Neural progenitor cell (in vitro differentiated cells): ENCODE measurements around the gene CLSTN2. TPM values are rescaled to one million over a fixed set of nuclear protein-coding genes. Genes with fewer than 3 reads are reported as not detected.

Experiments
- DNase-seq: peaks from one replicate; pipeline ENCODE4 v3.0.0-alpha.2; 2016; ENCODE audit warnings: low spot score
- H2AFZ ChIP-seq: fragments of 200-600 bp; sonication (generic); replicated peaks from 2 replicates; pipeline ENCODE4 v1.6.1; 2016; ENCODE audit warnings: antibody characterized with exemption
- H3F3A ChIP-seq: fragments of 200-600 bp; sonication (generic); 2 replicates; pipeline ENCODE4 v1.6.1; 2016; ENCODE audit warnings: antibody characterized with exemption, low read depth
- H3K27ac ChIP-seq: fragments of 200-600 bp; sonication (generic); 2 replicates; pipeline ENCODE4 v1.5.1; 2016; ENCODE audit warnings: mild to moderate bottlenecking
- H3K27me3 ChIP-seq: fragments of 200-600 bp; sonication (generic); 2 replicates; pipeline ENCODE4 v1.6.1; 2016; ENCODE audit warnings: mild to moderate bottlenecking, moderate library complexity
- H3K36me3 ChIP-seq: fragments of 200-600 bp; sonication (generic); 2 replicates; pipeline ENCODE4 v1.5.1; 2016
- H3K4me1 ChIP-seq: fragments of 200-600 bp; sonication (generic); 2 replicates; pipeline ENCODE4 v1.6.1; 2016; ENCODE audit warnings: mixed run types
- H3K4me2 ChIP-seq: fragments of 200-600 bp; sonication (generic); 2 replicates; pipeline ENCODE4 v1.6.1; 2016
- H3K4me3 ChIP-seq: fragments of 200-600 bp; sonication (generic); 2 replicates; pipeline ENCODE4 v1.5.1; 2016
- H3K79me2 ChIP-seq: fragments of 200-600 bp; sonication (generic); 2 replicates; pipeline ENCODE4 v1.6.1; 2016; ENCODE audit warnings: low read depth
- H3K9ac ChIP-seq: fragments of 200-600 bp; sonication (generic); 2 replicates; pipeline ENCODE4 v1.6.1; 2016
- H3K9me3 ChIP-seq: fragments of 200-600 bp; sonication (generic); 2 replicates; pipeline ENCODE4 v1.5.1; 2016; ENCODE audit warnings: low read depth
- H4K20me1 ChIP-seq: fragments of 200-600 bp; sonication (generic); 2 replicates; pipeline ENCODE4 v1.6.1; 2016; ENCODE audit warnings: low read depth
- H3K27ac Mint-ChIP-seq: 3 replicates; pipeline ENCODE4 v1.8.0; 2021; ENCODE audit warnings: mixed read lengths
- H3K27me3 Mint-ChIP-seq: 2 replicates; pipeline ENCODE4 v1.8.0; 2022; ENCODE audit warnings: low read depth, mild to moderate bottlenecking, inconsistent platforms, moderate library complexity, mixed read lengths; ENCODE audit not compliant: insufficient read depth
- H3K36me3 Mint-ChIP-seq: 3 replicates; pipeline ENCODE4 v1.8.0; 2021; ENCODE audit warnings: mixed read lengths
- H3K4me1 Mint-ChIP-seq: 3 replicates; pipeline ENCODE4 v1.8.0; 2021; ENCODE audit warnings: mixed read lengths
- H3K4me3 Mint-ChIP-seq: 3 replicates; pipeline ENCODE4 v1.8.0; 2021; ENCODE audit warnings: mild to moderate bottlenecking, moderate library complexity, mixed read lengths
- H3K9me3 Mint-ChIP-seq: 3 replicates; pipeline ENCODE4 v1.8.0; 2020; ENCODE audit warnings: mixed read lengths
- CTCF ChIP-seq: fragments of 200-600 bp; sonication (generic); IDR thresholded peaks from 2 replicates; pipeline ENCODE4 v1.5.1; 2017; ENCODE audit warnings: antibody characterized with exemption, mild to moderate bottlenecking
- EZH2 ChIP-seq: fragments of 200-600 bp; sonication (generic); IDR thresholded peaks from 2 replicates; pipeline ENCODE4 v1.6.1; 2017; ENCODE audit warnings: antibody characterized with exemption, mild to moderate bottlenecking, moderate library complexity
- EZH2phosphoT487 ChIP-seq: fragments of 200-600 bp; sonication (generic); IDR thresholded peaks from 2 replicates; pipeline ENCODE4 v1.6.1; 2017; ENCODE audit warnings: antibody characterized with exemption
- total RNA-seq: library from RNA; depleted of rRNA; stranded (reverse); fragments of >200 nt; gene quantifications from 2 replicates; pipeline ENCODE4 v1.2.3, GENCODE V29; 2015; ENCODE audit warnings: low replicate concordance

Gene CLSTN2
- total RNA-seq, 1 donor from 2014 or later = 0.22 TPM

- Histone ChIP-seq H3K27me3 (no peaks in the 10 kb centered on the region), H3K4me1 (no peaks in the 10 kb centered on the region), H3K36me3 (no peaks in the 10 kb centered on the region), H3K4me2 (no peak overlapping the region), H3K79me2 (no peaks in the 10 kb centered on the region), H2AFZ (no peak overlapping the region), H3K9me3 (no peaks in the 10 kb centered on the region), H3K27ac (no peak overlapping the region), H3K4me3 (no peak overlapping the region), H3F3A (no peaks in the 10 kb centered on the region), H4K20me1 (no peaks in the 10 kb centered on the region), H3K9ac (no peak overlapping the region)
- Mint-ChIP-seq H3K36me3 (no peaks in the 10 kb centered on the region), H3K27ac (no peak overlapping the region), H3K27me3 (peaks cover 5% of the 10 kb centered on the region), H3K9me3 (no peaks in the 10 kb centered on the region), H3K4me1 (peaks cover 2% of the 10 kb centered on the region), H3K4me3 (no peak overlapping the region)
- TF ChIP-seq EZH2phosphoT487 = no peak
- no peak for DNase-seq
Observed at GRCh38 chr3:140180603-140181002, 245.6 kb downstream of the CLSTN2 start.

- H3K4me2 ChIP-seq = no peak overlapping the region
- Mint-ChIP-seq H3K27me3 (peaks cover 4% of the 10 kb centered on the region), H3K4me3 (no peak overlapping the region), H3K4me1 (peaks cover 2% of the 10 kb centered on the region), H3K36me3 (no peaks in the 10 kb centered on the region), H3K27ac (no peak overlapping the region), H3K9me3 (no peaks in the 10 kb centered on the region)
- TF ChIP-seq CTCF (no peak), EZH2phosphoT487 (no peak), EZH2 (no peak)
- peak overlapping the region; percentile 26 for H2AFZ ChIP-seq
- H3K27me3 ChIP-seq = no peaks in the 10 kb centered on the region
- H4K20me1 ChIP-seq = no peaks in the 10 kb centered on the region
- H3K4me3 ChIP-seq = no peak overlapping the region
- no peak overlapping the region for H3K9ac ChIP-seq
- H3K9me3 ChIP-seq = no peaks in the 10 kb centered on the region
- no peak for DNase-seq
- H3K79me2 ChIP-seq = no peaks in the 10 kb centered on the region
- no peak overlapping the region for H3K27ac ChIP-seq
- no peaks in the 10 kb centered on the region for H3K36me3 ChIP-seq
- no peaks in the 10 kb centered on the region for H3K4me1 ChIP-seq
- no peaks in the 10 kb centered on the region for H3F3A ChIP-seq
Observed at GRCh38 chr3:140185375-140185774, 250.4 kb downstream of the CLSTN2 start.

GRCh38 chr3:140186421-140186920 lies 251.5 kb downstream of the CLSTN2 start:
- DNase-seq = no peak
- H3K4me3 Mint-ChIP-seq = no peak overlapping the region
- H3K79me2 ChIP-seq = no peaks in the 10 kb centered on the region
- no peaks in the 10 kb centered on the region for H3K4me1 ChIP-seq
- H3K9me3 ChIP-seq = no peaks in the 10 kb centered on the region
- H3K27me3 ChIP-seq = no peaks in the 10 kb centered on the region
- H3F3A ChIP-seq = no peaks in the 10 kb centered on the region
- H3K9me3 Mint-ChIP-seq = no peaks in the 10 kb centered on the region
- H3K9ac ChIP-seq = no peak overlapping the region
- no peaks in the 10 kb centered on the region for H3K36me3 Mint-ChIP-seq
- no peak overlapping the region for H3K27ac Mint-ChIP-seq
- no peaks in the 10 kb centered on the region for H3K4me1 Mint-ChIP-seq
- TF ChIP-seq EZH2 = no peak
- TF ChIP-seq CTCF = no peak
- TF ChIP-seq EZH2phosphoT487 = no peak
- no peak overlapping the region for H3K27ac ChIP-seq
- no peak overlapping the region for H3K4me2 ChIP-seq
- H3K27me3 Mint-ChIP-seq = peaks cover 4% of the 10 kb centered on the region
- no peaks in the 10 kb centered on the region for H3K36me3 ChIP-seq
- no peaks in the 10 kb centered on the region for H4K20me1 ChIP-seq
- H3K4me3 ChIP-seq = no peak overlapping the region
- no peak overlapping the region for H2AFZ ChIP-seq

GRCh38 chr3:140187028-140187427 lies 252.0 kb downstream of the CLSTN2 start:
- Mint-ChIP-seq H3K27ac (no peak overlapping the region), H3K4me3 (no peak overlapping the region), H3K9me3 (no peaks in the 10 kb centered on the region), H3K4me1 (no peaks in the 10 kb centered on the region), H3K27me3 (peaks cover 4% of the 10 kb centered on the region), H3K36me3 (no peaks in the 10 kb centered on the region)
- no peaks in the 10 kb centered on the region for H4K20me1 ChIP-seq
- TF ChIP-seq EZH2 = no peak
- H3K4me1 ChIP-seq = no peaks in the 10 kb centered on the region
- no peak overlapping the region for H3K9ac ChIP-seq
- no peaks in the 10 kb centered on the region for H3K9me3 ChIP-seq
- no peaks in the 10 kb centered on the region for H3K79me2 ChIP-seq
- H3K27me3 ChIP-seq = no peaks in the 10 kb centered on the region
- H3K4me3 ChIP-seq = no peak overlapping the region
- no peaks in the 10 kb centered on the region for H3F3A ChIP-seq
- H2AFZ ChIP-seq = no peak overlapping the region
- no peaks in the 10 kb centered on the region for H3K36me3 ChIP-seq
- DNase-seq = no peak
- no peak overlapping the region for H3K4me2 ChIP-seq
- H3K27ac ChIP-seq = no peak overlapping the region
